Fibroblast of villous mesenchyme (primary cell): ENCODE results near the gene SYNPO2. TPM values are rescaled to one million over a fixed set of nuclear protein-coding genes. Genes with fewer than 3 reads are reported as not detected.

Source experiments
- DNase-seq: peaks from one replicate; pipeline ENCODE4 v3.0.0-alpha.2; 2010; ENCODE audit warnings: low read depth
- H3K4me3 ChIP-seq: 2 replicates; pipeline ENCODE4 v1.5.1; 2011; ENCODE audit warnings: low read depth, mild to moderate bottlenecking, low read length
- total RNA-seq: library from RNA; depleted of rRNA; stranded (reverse); fragments of >200 nt; gene quantifications from 2 replicates; pipeline ENCODE4 v1.2.3, GENCODE V29; 2012
- TF ChIP-seq, protein P1 (sequence below): IDR thresholded peaks from 2 replicates; pipeline ENCODE4 v1.5.1; 2012; ENCODE audit warnings: low read depth, mild to moderate bottlenecking, low read length; ENCODE audit not compliant: insufficient read depth

Gene SYNPO2
- total RNA-seq: 139 and 194 TPM in 2 replicates

DNA sequence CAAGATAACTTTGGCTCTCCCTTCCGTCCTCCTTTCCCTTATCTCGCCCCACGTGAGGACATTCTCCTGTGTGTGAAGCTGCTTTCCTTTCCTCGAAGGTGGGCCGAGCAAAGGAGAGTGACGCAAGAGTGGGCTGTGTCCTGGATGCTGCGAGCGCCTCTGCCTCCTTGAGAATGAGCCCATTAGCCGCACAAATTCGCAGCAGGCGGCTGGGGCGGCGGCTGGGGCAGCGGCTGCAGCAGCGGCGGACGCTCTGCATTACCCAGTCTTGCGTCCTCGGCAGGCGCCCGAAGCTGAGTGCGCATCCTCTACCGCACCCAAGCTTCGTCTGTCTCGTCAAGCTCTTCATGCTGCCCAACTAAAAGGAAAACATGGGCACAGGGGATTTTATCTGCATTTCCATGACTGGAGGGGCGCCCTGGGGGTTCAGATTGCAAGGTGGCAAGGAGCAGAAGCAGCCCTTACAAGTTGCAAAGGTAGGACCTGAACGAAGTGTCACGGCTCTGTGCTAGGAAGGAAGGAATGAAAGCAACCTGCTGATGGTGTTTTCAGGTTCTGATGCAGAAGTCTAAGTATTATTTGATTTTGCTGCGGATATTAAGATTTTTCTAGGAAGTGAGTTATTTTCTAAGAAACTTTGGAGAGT lies at the start of gene SYNPO2:
TSS of gene SYNPO2 (plus strand) at position 189 of the 646 bp plus-strand sequence. CDS start at position 372, 183 bp downstream.
- TF ChIP-seq, protein P1, sequence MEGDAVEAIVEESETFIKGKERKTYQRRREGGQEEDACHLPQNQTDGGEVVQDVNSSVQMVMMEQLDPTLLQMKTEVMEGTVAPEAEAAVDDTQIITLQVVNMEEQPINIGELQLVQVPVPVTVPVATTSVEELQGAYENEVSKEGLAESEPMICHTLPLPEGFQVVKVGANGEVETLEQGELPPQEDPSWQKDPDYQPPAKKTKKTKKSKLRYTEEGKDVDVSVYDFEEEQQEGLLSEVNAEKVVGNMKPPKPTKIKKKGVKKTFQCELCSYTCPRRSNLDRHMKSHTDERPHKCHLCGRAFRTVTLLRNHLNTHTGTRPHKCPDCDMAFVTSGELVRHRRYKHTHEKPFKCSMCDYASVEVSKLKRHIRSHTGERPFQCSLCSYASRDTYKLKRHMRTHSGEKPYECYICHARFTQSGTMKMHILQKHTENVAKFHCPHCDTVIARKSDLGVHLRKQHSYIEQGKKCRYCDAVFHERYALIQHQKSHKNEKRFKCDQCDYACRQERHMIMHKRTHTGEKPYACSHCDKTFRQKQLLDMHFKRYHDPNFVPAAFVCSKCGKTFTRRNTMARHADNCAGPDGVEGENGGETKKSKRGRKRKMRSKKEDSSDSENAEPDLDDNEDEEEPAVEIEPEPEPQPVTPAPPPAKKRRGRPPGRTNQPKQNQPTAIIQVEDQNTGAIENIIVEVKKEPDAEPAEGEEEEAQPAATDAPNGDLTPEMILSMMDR: no peak
- DNase-seq: peak; percentile 84

GRCh38 chr4:118839221-118839927 lies 49.3 kb upstream of the SYNPO2 start:
- TF ChIP-seq, protein P1: peak; percentile 54
- peak; percentile 38 for DNase-seq
- no peak overlapping the region for H3K4me3 ChIP-seq

More for the DNA sequence above, at the start of gene SYNPO2:
- peak within 1 kb of the TSS; percentile 49 for H3K4me3 ChIP-seq

- H3K4me3 ChIP-seq: no peak overlapping the region
- TF ChIP-seq, protein P1: no peak
- DNase-seq: no peak
These were observed 46.6 kb upstream of the SYNPO2 start for GRCh38 chr4:118842055-118842454.

DNA sequence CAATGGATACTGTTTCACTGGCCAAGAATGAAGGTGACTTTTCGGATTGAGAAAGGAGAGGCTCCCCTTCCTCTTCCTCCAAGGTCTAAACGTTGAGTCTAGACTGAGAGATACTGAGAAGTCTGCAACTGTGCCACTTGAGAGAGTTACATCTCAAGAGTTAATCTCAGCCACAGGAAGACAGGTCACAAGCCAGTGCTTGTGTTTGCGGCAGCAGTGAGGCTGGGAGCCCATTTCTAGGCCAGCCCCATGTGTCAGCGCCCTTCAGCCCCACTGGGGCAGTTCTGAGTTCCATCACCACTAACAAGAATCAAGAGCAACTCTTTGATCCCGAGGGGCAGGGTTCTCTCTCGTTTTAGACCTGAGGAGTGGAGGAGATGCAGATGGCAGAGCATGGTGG lies 45.4 kb upstream of the SYNPO2 start:
- TF ChIP-seq, protein P1: no peak
- H3K4me3 ChIP-seq: no peak overlapping the region
- DNase-seq: no peak

GRCh38 chr4:118845552-118846050 lies 43.1 kb upstream of the SYNPO2 start:
- TF ChIP-seq, protein P1: no peak
- no peak for DNase-seq
- no peak overlapping the region for H3K4me3 ChIP-seq

GRCh38 chr4:118846979-118847378 lies 41.7 kb upstream of the SYNPO2 start:
- TF ChIP-seq, protein P1: no peak
- no peak for DNase-seq
- H3K4me3 ChIP-seq: no peak overlapping the region
